H4 (cell line): ENCODE measurements around the gene LAMB1. TPM values are rescaled to one million over a fixed set of nuclear protein-coding genes. Genes with fewer than 3 reads are reported as not detected.

ENCODE experiments used
- DNase-seq: peaks from one replicate; pipeline ENCODE4 v3.0.0-alpha.2; 2015; ENCODE audit warnings: low spot score
- total RNA-seq: library from RNA; depleted of rRNA; stranded (reverse); fragments of >200 nt; shearing (Covaris generic); gene quantifications from 2 replicates; pipeline ENCODE4 v1.2.3, GENCODE V29; 2014

The LAMB1 gene
- total RNA-seq, 1 experiment from 2014 or later, result 140 TPM

GRCh38 chr7:107998660-107999480, 4.1 kb downstream of the LAMB1 start:
- DNase-seq, result no peak

GRCh38 chr7:107998150-107998549, 4.8 kb downstream of the LAMB1 start:
- no peak for DNase-seq

- no peak for DNase-seq
These were observed 6.7 kb downstream of the LAMB1 start for GRCh38 chr7:107996072-107996882.

- DNase-seq, result peak; percentile 86
These were observed 7.5 kb downstream of the LAMB1 start for GRCh38 chr7:107995184-107996071.

- no peak for DNase-seq
These were observed 8.4 kb downstream of the LAMB1 start for GRCh38 chr7:107994421-107995030.

- no peak for DNase-seq
These were observed 9.1 kb downstream of the LAMB1 start for GRCh38 chr7:107993891-107994291.

- peak; percentile 59 for DNase-seq
These were observed 13.2 kb downstream of the LAMB1 start for GRCh38 chr7:107989618-107990373.

GRCh38 chr7:107982918-107983389, 20.0 kb downstream of the LAMB1 start:
- no peak for DNase-seq

GRCh38 chr7:107982042-107982840, 20.7 kb downstream of the LAMB1 start:
- no peak for DNase-seq

- no peak for DNase-seq
These were observed 21.5 kb downstream of the LAMB1 start for GRCh38 chr7:107981466-107981865.

GRCh38 chr7:107980671-107981190, 22.2 kb downstream of the LAMB1 start:
- no peak for DNase-seq

GRCh38 chr7:107980171-107980570, 22.8 kb downstream of the LAMB1 start:
- no peak for DNase-seq

- no peak for DNase-seq
These were observed 24.0 kb downstream of the LAMB1 start for GRCh38 chr7:107978815-107979408.

GRCh38 chr7:107977048-107977447, 25.9 kb downstream of the LAMB1 start:
- no peak for DNase-seq

GRCh38 chr7:107976620-107977019, 26.3 kb downstream of the LAMB1 start:
- no peak for DNase-seq

GRCh38 chr7:107975394-107976013, 27.5 kb downstream of the LAMB1 start:
- DNase-seq, result no peak

- DNase-seq, result no peak
These were observed 29.1 kb downstream of the LAMB1 start for GRCh38 chr7:107973861-107974260.

- DNase-seq, result no peak
These were observed 30.0 kb downstream of the LAMB1 start for GRCh38 chr7:107972941-107973376.
